T47D (cell line): ENCODE results near the gene COPA.

Source experiments
- DNase-seq, 2 experiments: peaks; one replicate each; pipeline versions ENCODE4 v3.0.0 to v3.0.0-alpha.2; 2011 to 2012; ENCODE audit warnings: low read depth in 1 of 2, low spot score in 1 of 2
- JUND ChIP-seq: IDR thresholded peaks from 2 replicates; pipeline ENCODE4 v1.6.1; 2012; ENCODE audit warnings: low read depth
- in situ Hi-C: cut with HindIII; loops from 2 replicates; pipeline ENCODE4 v1.10.0; 2016; ENCODE audit warnings: low sequenced_read_pairs, low pct_unique_long_range_greater_than_20kb

Gene COPA

GRCh38 chr1:160251011-160251410 lies 92.0 kb downstream of the COPA start:
- TF ChIP-seq JUND: no peak
- no peak for DNase-seq
- in situ Hi-C loops: no loop called here

GRCh38 chr1:160247053-160247452 lies 96.0 kb downstream of the COPA start:
- no peak for DNase-seq
- in situ Hi-C loops: no loop called here
- no peak for TF ChIP-seq JUND

- in situ Hi-C loops: no loop called here
- DNase-seq: no peak
- no peak for TF ChIP-seq JUND
Observed at GRCh38 chr1:160245434-160245833, 97.6 kb downstream of the COPA start.

- peak in 1 of 2 experiments; percentile 72 for DNase-seq
- TF ChIP-seq JUND: no peak
- in situ Hi-C loops: no loop called here
Observed at GRCh38 chr1:160244209-160244608, 98.8 kb downstream of the COPA start.

- no peak for DNase-seq
- in situ Hi-C loops: no loop called here
- TF ChIP-seq JUND: no peak
Observed at GRCh38 chr1:160243767-160244166, 99.3 kb downstream of the COPA start.

GRCh38 chr1:160239582-160240299 lies 103.3 kb downstream of the COPA start:
- in situ Hi-C loops: no loop called here
- no peak for DNase-seq
- no peak for TF ChIP-seq JUND
